Astrocyte (in vitro differentiated cells and primary cell): ENCODE data around the gene CDCA4. TPM values are rescaled to one million over a fixed set of nuclear protein-coding genes. Genes with fewer than 3 reads are reported as not detected.
A peak's percentile ranks its signal among the peaks of the same experiment; 100 is the strongest.

Experiments
- DNase-seq: peaks from one replicate; pipeline ENCODE4 v3.0.0-alpha.2; 2010; ENCODE audit warnings: low read depth
- FAIRE-seq: peaks from 2 replicates; lab custom pipeline; 2011; peaks lifted over from hg19 to GRCh38; lab: Jason Lieb, UNC
- H2AFZ ChIP-seq: 2 replicates; pipeline ENCODE4 v1.6.0; 2012; ENCODE audit warnings: low read depth, low read length, inconsistent platforms
- H3K27ac ChIP-seq: 2 replicates; pipeline ENCODE4 v1.5.1; 2011; ENCODE audit warnings: low read depth, low read length, inconsistent platforms
- H3K27me3 ChIP-seq: 2 replicates; pipeline ENCODE4 v1.6.0; 2011; ENCODE audit warnings: low read length, inconsistent platforms; ENCODE audit not compliant: insufficient read depth
- H3K36me3 ChIP-seq: 2 replicates; pipeline ENCODE4 v1.5.1; 2011; ENCODE audit warnings: low read length, inconsistent platforms; ENCODE audit not compliant: insufficient read depth
- H3K4me1 ChIP-seq: 2 replicates; pipeline ENCODE4 v1.5.1; 2011; ENCODE audit warnings: low read length, inconsistent platforms; ENCODE audit not compliant: insufficient read depth
- H3K4me2 ChIP-seq: 2 replicates; pipeline ENCODE4 v1.6.0; 2012; ENCODE audit warnings: low read length, inconsistent platforms
- H3K4me3 ChIP-seq: 2 replicates; pipeline ENCODE4 v1.5.1; 2011; ENCODE audit warnings: low read depth, mild to moderate bottlenecking, low read length, inconsistent platforms; ENCODE audit not compliant: insufficient read depth
- H3K79me2 ChIP-seq: 2 replicates; pipeline ENCODE4 v1.6.0; 2012; ENCODE audit warnings: mild to moderate bottlenecking, low read length, inconsistent platforms; ENCODE audit not compliant: insufficient read depth
- H3K9ac ChIP-seq: 2 replicates; pipeline ENCODE4 v1.6.0; 2012; ENCODE audit warnings: mild to moderate bottlenecking, low read length, inconsistent platforms
- H3K9me3 ChIP-seq: 2 replicates; pipeline ENCODE4 v1.5.1; 2012; ENCODE audit warnings: low read depth, mild to moderate bottlenecking, low read length, inconsistent platforms; ENCODE audit not compliant: insufficient read depth
- H4K20me1 ChIP-seq: 2 replicates; pipeline ENCODE4 v1.6.0; 2012; ENCODE audit warnings: low read length, inconsistent platforms; ENCODE audit not compliant: insufficient read depth
- H3K27ac Mint-ChIP-seq: one replicate; pipeline ENCODE4 v1.8.0; 2021; ENCODE audit warnings: mild to moderate bottlenecking, mixed read lengths; ENCODE audit not compliant: unreplicated experiment
- H3K27me3 Mint-ChIP-seq: one replicate; pipeline ENCODE4 v1.8.0; 2021; ENCODE audit warnings: low read depth, mixed read lengths; ENCODE audit not compliant: unreplicated experiment
- H3K36me3 Mint-ChIP-seq: one replicate; pipeline ENCODE4 v1.8.0; 2021; ENCODE audit warnings: low read depth, mixed read lengths; ENCODE audit not compliant: unreplicated experiment
- H3K4me1 Mint-ChIP-seq: one replicate; pipeline ENCODE4 v1.8.0; 2021; ENCODE audit warnings: low read depth, mixed read lengths; ENCODE audit not compliant: unreplicated experiment
- H3K4me3 Mint-ChIP-seq: one replicate; pipeline ENCODE4 v1.8.0; 2021; ENCODE audit warnings: mild to moderate bottlenecking, moderate library complexity, mixed read lengths; ENCODE audit not compliant: unreplicated experiment
- H3K9me3 Mint-ChIP-seq: one replicate; pipeline ENCODE4 v1.8.0; 2021; ENCODE audit warnings: mild to moderate bottlenecking, mixed read lengths; ENCODE audit not compliant: unreplicated experiment
- CTCF ChIP-seq: IDR thresholded peaks from 2 replicates; pipeline ENCODE4 v1.5.1; 2011; ENCODE audit warnings: low read depth, mild to moderate bottlenecking, inconsistent platforms, low read length, moderate library complexity; ENCODE audit not compliant: insufficient read depth
- EZH2 ChIP-seq: IDR thresholded peaks from 2 replicates; pipeline ENCODE4 v1.6.1; 2012; ENCODE audit warnings: mild to moderate bottlenecking, low read length, inconsistent platforms; ENCODE audit not compliant: insufficient read depth
- total RNA-seq: library from RNA; stranded (reverse); gene quantifications from 2 replicates; pipeline ENCODE4 v1.2.1, GENCODE V29; 2021

Gene CDCA4
- total RNA-seq, 1 donor from 2014 or later = 11.3 TPM

GRCh38 chr14:105023144-105023543, 2.3 kb upstream of the CDCA4 start:
- Histone ChIP-seq H4K20me1 (peaks cover 20% of the 10 kb centered on the region), H3K9me3 (no peaks in the 10 kb centered on the region), H3K4me3 (no peak overlapping the region), H2AFZ (no peak overlapping the region), H3K27me3 (no peaks in the 10 kb centered on the region), H3K4me1 (peaks cover 73% of the 10 kb centered on the region), H3K4me2 (peak overlapping the region; percentile 95), H3K27ac (peak overlapping the region; percentile 92), H3K9ac (peak overlapping the region; percentile 48), H3K79me2 (peaks cover 38% of the 10 kb centered on the region), H3K36me3 (no peaks in the 10 kb centered on the region)
- no peaks in the 10 kb centered on the region for H3K27me3 Mint-ChIP-seq
- TF ChIP-seq CTCF (no peak), EZH2 (no peak)
- H3K36me3 Mint-ChIP-seq = no peaks in the 10 kb centered on the region
- peak overlapping the region; percentile 94 for H3K27ac Mint-ChIP-seq
- H3K9me3 Mint-ChIP-seq = no peaks in the 10 kb centered on the region
- peak overlapping the region; percentile 55 for H3K4me3 Mint-ChIP-seq
- no peak for DNase-seq
- peaks cover 31% of the 10 kb centered on the region for H3K4me1 Mint-ChIP-seq
- FAIRE-seq = no peak

- Histone ChIP-seq H3K27me3 (no peaks in the 10 kb centered on the region), H3K4me2 (peak overlapping the region; percentile 95), H3K9me3 (no peaks in the 10 kb centered on the region), H3K4me1 (peaks cover 66% of the 10 kb centered on the region), H4K20me1 (peaks cover 27% of the 10 kb centered on the region), H3K79me2 (peaks cover 46% of the 10 kb centered on the region), H2AFZ (no peak overlapping the region), H3K36me3 (no peaks in the 10 kb centered on the region), H3K9ac (peak overlapping the region; percentile 86), H3K4me3 (peak overlapping the region; percentile 74), H3K27ac (peak overlapping the region; percentile 92)
- Mint-ChIP-seq H3K4me1 (peaks cover 31% of the 10 kb centered on the region), H3K9me3 (no peaks in the 10 kb centered on the region), H3K27ac (peak overlapping the region; percentile 92), H3K36me3 (no peaks in the 10 kb centered on the region), H3K27me3 (no peaks in the 10 kb centered on the region), H3K4me3 (peak overlapping the region; percentile 90)
- DNase-seq (no peak), FAIRE-seq (no peak)
- TF ChIP-seq CTCF = no peak
- TF ChIP-seq EZH2 = no peak
Observed at GRCh38 chr14:105022276-105022670, 1.4 kb upstream of the CDCA4 start.

GRCh38 chr14:105021656-105022275, 883 bp upstream of the CDCA4 start:
- H3K4me3 ChIP-seq = peak overlapping the region; percentile 74
- peak overlapping the region; percentile 86 for H3K9ac ChIP-seq
- H3K27ac Mint-ChIP-seq = peak overlapping the region; percentile 92
- peaks cover 51% of the 10 kb centered on the region for H3K79me2 ChIP-seq
- FAIRE-seq = no peak
- no peaks in the 10 kb centered on the region for H3K27me3 ChIP-seq
- no peak for DNase-seq
- no peaks in the 10 kb centered on the region for H3K36me3 Mint-ChIP-seq
- peak overlapping the region; percentile 20 for H2AFZ ChIP-seq
- no peaks in the 10 kb centered on the region for H3K36me3 ChIP-seq
- peaks cover 61% of the 10 kb centered on the region for H3K4me1 ChIP-seq
- no peak for TF ChIP-seq EZH2
- peak; percentile 8 for TF ChIP-seq CTCF
- peak overlapping the region; percentile 81 for H3K27ac ChIP-seq
- H3K4me2 ChIP-seq = peak overlapping the region; percentile 95
- no peaks in the 10 kb centered on the region for H3K9me3 Mint-ChIP-seq
- H4K20me1 ChIP-seq = peaks cover 31% of the 10 kb centered on the region
- H3K27me3 Mint-ChIP-seq = no peaks in the 10 kb centered on the region
- H3K4me1 Mint-ChIP-seq = peaks cover 31% of the 10 kb centered on the region
- peak overlapping the region; percentile 90 for H3K4me3 Mint-ChIP-seq
- H3K9me3 ChIP-seq = no peaks in the 10 kb centered on the region
